ENCODE data around the gene FRMPD3.
"Not testable (repeated sequence)": the region's sequence is repeated elsewhere in the genome, so short reads cannot be mapped to it uniquely, and the experiment has no call there.

FRMPD3 gene

GRCh38 chrX:107454302-107454701 is 4.8 kb downstream of the FRMPD3 start:
- Mint-ChIP-seq H3K27ac (no peak overlapping the region), H3K4me1 (peaks cover 10% of the 10 kb centered on the region), H3K9me3 (no peaks in the 10 kb centered on the region), H3K4me3 (no peak overlapping the region), H3K27me3 (peaks cover 14% of the 10 kb centered on the region), H3K36me3 (peaks cover 2% of the 10 kb centered on the region)
- ATAC-seq (ENCODE audit: low read depth) (no peak), DNase-seq (ENCODE audit: low spot score in 2 of 2) (no peak)

GRCh38 chrX:107457289-107457688 is 7.8 kb downstream of the FRMPD3 start:
- DNase-seq (ENCODE audit: low spot score in 2 of 2) (no peak), ATAC-seq (ENCODE audit: low read depth) (no peak)
- Mint-ChIP-seq H3K27me3 (peaks cover 8% of the 10 kb centered on the region), H3K36me3 (peaks cover 2% of the 10 kb centered on the region), H3K4me1 (no peaks in the 10 kb centered on the region), H3K9me3 (no peaks in the 10 kb centered on the region), H3K4me3 (no peak overlapping the region), H3K27ac (no peak overlapping the region)

GRCh38 chrX:107465932-107466620 is 16.6 kb downstream of the FRMPD3 start:
- H3K36me3 Mint-ChIP-seq: no peaks in the 10 kb centered on the region

GRCh38 chrX:107467271-107467670 is 17.8 kb downstream of the FRMPD3 start:
- Mint-ChIP-seq H3K9me3 (peaks cover 2% of the 10 kb centered on the region), H3K36me3 (no peaks in the 10 kb centered on the region), H3K4me3 (no peak overlapping the region), H3K4me1 (no peaks in the 10 kb centered on the region), H3K27me3 (peaks cover 3% of the 10 kb centered on the region), H3K27ac (no peak overlapping the region)
- ATAC-seq (ENCODE audit: low read depth) (no peak), DNase-seq (ENCODE audit: low spot score in 2 of 2) (no peak)

More at GRCh38 chrX:107465932-107466620, 16.6 kb downstream of the FRMPD3 start:
- H3K4me3 Mint-ChIP-seq: no peak overlapping the region
- H3K27ac Mint-ChIP-seq: no peak overlapping the region
- H3K4me1 Mint-ChIP-seq: no peaks in the 10 kb centered on the region
- no peak for DNase-seq (ENCODE audit: low spot score in 2 of 2)
- peaks cover 2% of the 10 kb centered on the region for H3K9me3 Mint-ChIP-seq
- no peak for ATAC-seq (ENCODE audit: low read depth)
- peaks cover 8% of the 10 kb centered on the region for H3K27me3 Mint-ChIP-seq

GRCh38 chrX:107470198-107470597 is 20.7 kb downstream of the FRMPD3 start:
- DNase-seq (ENCODE audit: low spot score in 2 of 2) (no peak), ATAC-seq (ENCODE audit: low read depth) (no peak)
- Mint-ChIP-seq H3K4me3 (no peak overlapping the region), H3K9me3 (no peaks in the 10 kb centered on the region), H3K27ac (no peak overlapping the region), H3K27me3 (peaks cover 4% of the 10 kb centered on the region), H3K36me3 (no peaks in the 10 kb centered on the region), H3K4me1 (no peaks in the 10 kb centered on the region)

- Mint-ChIP-seq H3K9me3 (no peaks in the 10 kb centered on the region), H3K36me3 (no peaks in the 10 kb centered on the region), H3K4me3 (no peak overlapping the region), H3K4me1 (no peaks in the 10 kb centered on the region), H3K27ac (no peak overlapping the region), H3K27me3 (peaks cover 4% of the 10 kb centered on the region)
- DNase-seq (ENCODE audit: low spot score in 2 of 2) (no peak), ATAC-seq (ENCODE audit: low read depth) (no peak)
Measured at GRCh38 chrX:107470971-107471370, 21.5 kb downstream of the FRMPD3 start.

- not testable (repeated sequence) for H3K4me3 Mint-ChIP-seq; DNase-seq (ENCODE audit: low spot score in 2 of 2); H3K27me3 Mint-ChIP-seq; H3K9me3 Mint-ChIP-seq; H3K4me1 Mint-ChIP-seq; H3K36me3 Mint-ChIP-seq; ATAC-seq (ENCODE audit: low read depth); H3K27ac Mint-ChIP-seq
Measured at GRCh38 chrX:107471420-107471819, 22.0 kb downstream of the FRMPD3 start.

GRCh38 chrX:107477406-107477805 is 28.0 kb downstream of the FRMPD3 start:
- ATAC-seq (ENCODE audit: low read depth): no peak
- no peak overlapping the region for H3K4me3 Mint-ChIP-seq

GRCh38 chrX:107480272-107480671 is 30.8 kb downstream of the FRMPD3 start:
- H3K27me3 Mint-ChIP-seq: no peaks in the 10 kb centered on the region
- H3K4me3 Mint-ChIP-seq: no peak overlapping the region
- H3K27ac Mint-ChIP-seq: no peak overlapping the region
- no peaks in the 10 kb centered on the region for H3K4me1 Mint-ChIP-seq
- DNase-seq (ENCODE audit: low spot score in 2 of 2) (no peak), ATAC-seq (ENCODE audit: low read depth) (no peak)
- H3K9me3 Mint-ChIP-seq: no peaks in the 10 kb centered on the region
- no peaks in the 10 kb centered on the region for H3K36me3 Mint-ChIP-seq

More at GRCh38 chrX:107477406-107477805, 28.0 kb downstream of the FRMPD3 start:
- Mint-ChIP-seq H3K27me3 (peaks cover 4% of the 10 kb centered on the region), H3K27ac (no peak overlapping the region), H3K9me3 (no peaks in the 10 kb centered on the region), H3K4me1 (no peaks in the 10 kb centered on the region), H3K36me3 (no peaks in the 10 kb centered on the region)
- no peak for DNase-seq (ENCODE audit: low spot score in 2 of 2)

GRCh38 chrX:107482046-107482445 is 32.6 kb downstream of the FRMPD3 start:
- Mint-ChIP-seq H3K4me1 (no peaks in the 10 kb centered on the region), H3K9me3 (no peaks in the 10 kb centered on the region), H3K27ac (no peak overlapping the region), H3K4me3 (no peak overlapping the region), H3K36me3 (no peaks in the 10 kb centered on the region), H3K27me3 (no peaks in the 10 kb centered on the region)
- ATAC-seq (ENCODE audit: low read depth) (no peak), DNase-seq (ENCODE audit: low spot score in 2 of 2) (no peak)

GRCh38 chrX:107484002-107484726 is 34.7 kb downstream of the FRMPD3 start:
- no peaks in the 10 kb centered on the region for H3K9me3 Mint-ChIP-seq
- H3K27me3 Mint-ChIP-seq: no peaks in the 10 kb centered on the region
- ATAC-seq (ENCODE audit: low read depth) (no peak), DNase-seq (ENCODE audit: low spot score in 2 of 2) (no peak)
- no peaks in the 10 kb centered on the region for H3K4me1 Mint-ChIP-seq
- no peak overlapping the region for H3K4me3 Mint-ChIP-seq
- no peak overlapping the region for H3K27ac Mint-ChIP-seq
- H3K36me3 Mint-ChIP-seq: no peaks in the 10 kb centered on the region

- Mint-ChIP-seq H3K4me3 (no peak overlapping the region), H3K27ac (no peak overlapping the region), H3K36me3 (no peaks in the 10 kb centered on the region), H3K4me1 (no peaks in the 10 kb centered on the region), H3K9me3 (no peaks in the 10 kb centered on the region), H3K27me3 (no peaks in the 10 kb centered on the region)
- ATAC-seq (ENCODE audit: low read depth): no peak
- DNase-seq (ENCODE audit: low spot score in 2 of 2): no peak
Measured at GRCh38 chrX:107485013-107485412, 35.6 kb downstream of the FRMPD3 start.

GRCh38 chrX:107493141-107493540 is 43.7 kb downstream of the FRMPD3 start:
- H3K4me3 Mint-ChIP-seq: no peak overlapping the region
- DNase-seq (ENCODE audit: low spot score in 2 of 2): no peak
- ATAC-seq (ENCODE audit: low read depth): no peak
- H3K27ac Mint-ChIP-seq: no peak overlapping the region
- H3K4me1 Mint-ChIP-seq: no peaks in the 10 kb centered on the region
- H3K27me3 Mint-ChIP-seq: peaks cover 4% of the 10 kb centered on the region
- no peaks in the 10 kb centered on the region for H3K9me3 Mint-ChIP-seq
- H3K36me3 Mint-ChIP-seq: no peaks in the 10 kb centered on the region

- no peaks in the 10 kb centered on the region for H3K9me3 Mint-ChIP-seq
- no peak overlapping the region for H3K27ac Mint-ChIP-seq
- DNase-seq (ENCODE audit: low spot score in 2 of 2): no peak
- H3K27me3 Mint-ChIP-seq: peaks cover 4% of the 10 kb centered on the region
- H3K4me3 Mint-ChIP-seq: no peak overlapping the region
- ATAC-seq (ENCODE audit: low read depth): no peak
- H3K36me3 Mint-ChIP-seq: no peaks in the 10 kb centered on the region
- H3K4me1 Mint-ChIP-seq: no peaks in the 10 kb centered on the region
Measured at GRCh38 chrX:107496786-107497185, 47.3 kb downstream of the FRMPD3 start.
